Measurements from ENCODE around the gene SUSD3.

GRCh38 chr9:93020151-93020550 lies 38.4 kb upstream of the SUSD3 start:
- TF ChIP-seq POLR2A (IDR thresholded peaks at IDR 0.05) (no peak), CTCF (IDR thresholded peaks at IDR 0.05) (no peak)

Measured in Peyer's patch (tissue), 4 donors.